ENCODE data around the gene OCA2.

The OCA2 gene

GRCh38 chr15:27835233-27835939, 263.7 kb downstream of the OCA2 start:
- no peak for DNase-seq

- no peak for DNase-seq
Measured at GRCh38 chr15:27834684-27835083, 264.4 kb downstream of the OCA2 start.

GRCh38 chr15:27833974-27834373, 265.1 kb downstream of the OCA2 start:
- DNase-seq: no peak

GRCh38 chr15:27833178-27833577, 265.9 kb downstream of the OCA2 start:
- no peak for DNase-seq

- no peak for DNase-seq
Measured at GRCh38 chr15:27832237-27832596, 266.9 kb downstream of the OCA2 start.

- DNase-seq: no peak
Measured at GRCh38 chr15:27831384-27832236, 267.5 kb downstream of the OCA2 start.

- no peak for DNase-seq
Measured at GRCh38 chr15:27828746-27829145, 270.4 kb downstream of the OCA2 start.

GRCh38 chr15:27826902-27827714, 272.0 kb downstream of the OCA2 start:
- no peak for DNase-seq

GRCh38 chr15:27826411-27826810, 272.7 kb downstream of the OCA2 start:
- no peak for DNase-seq

- DNase-seq: no peak
Measured at GRCh38 chr15:27824841-27825422, 274.2 kb downstream of the OCA2 start.

GRCh38 chr15:27821273-27821672, 277.8 kb downstream of the OCA2 start:
- no peak for DNase-seq

- DNase-seq: no peak
Measured at GRCh38 chr15:27820722-27821121, 278.4 kb downstream of the OCA2 start.

- DNase-seq: no peak
Measured at GRCh38 chr15:27820232-27820631, 278.9 kb downstream of the OCA2 start.

- DNase-seq: no peak
Measured at GRCh38 chr15:27817258-27817657, 281.9 kb downstream of the OCA2 start.

- DNase-seq: no peak
Measured at GRCh38 chr15:27816790-27817189, 282.3 kb downstream of the OCA2 start.

- DNase-seq: no peak
Measured at GRCh38 chr15:27815035-27815434, 284.1 kb downstream of the OCA2 start.

- DNase-seq: no peak
Measured at GRCh38 chr15:27813139-27813538, 286.0 kb downstream of the OCA2 start.

- no peak for DNase-seq
Measured at GRCh38 chr15:27808182-27808581, 290.9 kb downstream of the OCA2 start.

GRCh38 chr15:27807335-27807734, 291.8 kb downstream of the OCA2 start:
- DNase-seq: no peak

- no peak for DNase-seq
Measured at GRCh38 chr15:27806396-27806795, 292.7 kb downstream of the OCA2 start.

- no peak for DNase-seq
Measured at GRCh38 chr15:27805261-27806220, 293.6 kb downstream of the OCA2 start.
